GM19438 (cell line): Measurements from ENCODE around the gene MELK.

Source experiments
- ATAC-seq: cut with Tn5 transposase; IDR thresholded peaks from one replicate; pipeline ENCODE4 v1.9.1; 2021; ENCODE audit warnings: low read depth; ENCODE audit not compliant: unreplicated experiment

MELK gene

GRCh38 chr9:36576866-36577265 is 4.2 kb downstream of the MELK start:
- no peak for ATAC-seq

- no peak for ATAC-seq
Measured at GRCh38 chr9:36584620-36585460, 12.1 kb downstream of the MELK start.

- no peak for ATAC-seq
Measured at GRCh38 chr9:36590231-36590630, 17.5 kb downstream of the MELK start.

GRCh38 chr9:36592801-36593583 is 20.3 kb downstream of the MELK start:
- no peak for ATAC-seq

- no peak for ATAC-seq
Measured at GRCh38 chr9:36594213-36594612, 21.5 kb downstream of the MELK start.

GRCh38 chr9:36597412-36598178 is 24.9 kb downstream of the MELK start:
- ATAC-seq = no peak

- ATAC-seq = no peak
Measured at GRCh38 chr9:36598273-36598672, 25.6 kb downstream of the MELK start.

GRCh38 chr9:36603006-36603405 is 30.3 kb downstream of the MELK start:
- no peak for ATAC-seq

GRCh38 chr9:36609306-36609705 is 36.6 kb downstream of the MELK start:
- ATAC-seq = no peak

GRCh38 chr9:36622121-36622520 is 49.4 kb downstream of the MELK start:
- ATAC-seq = no peak

GRCh38 chr9:36623280-36623679 is 50.6 kb downstream of the MELK start:
- no peak for ATAC-seq

GRCh38 chr9:36625006-36625615 is 52.4 kb downstream of the MELK start:
- ATAC-seq = no peak

- ATAC-seq = no peak
Measured at GRCh38 chr9:36632892-36633291, 60.2 kb downstream of the MELK start.

GRCh38 chr9:36637491-36638270 is 65.0 kb downstream of the MELK start:
- no peak for ATAC-seq

GRCh38 chr9:36640771-36641381 is 68.2 kb downstream of the MELK start:
- ATAC-seq = peak; percentile 96

GRCh38 chr9:36642817-36643216 is 70.1 kb downstream of the MELK start:
- ATAC-seq = no peak

GRCh38 chr9:36656842-36657241 is 84.1 kb downstream of the MELK start:
- no peak for ATAC-seq

- no peak for ATAC-seq
Measured at GRCh38 chr9:36659500-36659899, 86.8 kb downstream of the MELK start.

GRCh38 chr9:36664806-36665205 is 92.1 kb downstream of the MELK start:
- ATAC-seq = no peak
